Measurements from ENCODE around the gene GPATCH2. TPM values are rescaled to one million over a fixed set of nuclear protein-coding genes. Genes with fewer than 3 reads are reported as not detected.

Gene GPATCH2
- total RNA-seq, 1 experiment from 2014 or later: 11.3 TPM

- ChIA-PET RAD21 (ENCODE audit: low non-redundant PET in 1 of 2, low total read pairs in 2 of 2, uncharacterized antibody in 2 of 2, unreplicated experiment in 2 of 2) (no interaction called here), CTCF (no interaction called here), POLR2A (no interaction called here)
- Histone ChIP-seq H3K27ac (ENCODE audit: low read depth, low read length) (no peak overlapping the region), H3K9me3 (ENCODE audit: control insufficient read depth in 1 of 2, insufficient read depth in 1 of 2, low read depth in 1 of 2, low read length in 2 of 2) (no peaks in the 10 kb centered on the region), H3K36me3 (ENCODE audit: control insufficient read depth in 1 of 2, insufficient read depth in 2 of 2, low read length in 2 of 2) (peaks cover 0 to 4% of the 10 kb centered on the region in 2 experiments; a peak in 1 of 4 replicates), H3K4me1 (ENCODE audit: control insufficient read depth in 1 of 2, insufficient read depth in 2 of 2, low read length in 2 of 2) (no peaks in the 10 kb centered on the region), H3K9ac (ENCODE audit: low read length) (no peak overlapping the region), H3K4me2 (ENCODE audit: low read length) (no peak overlapping the region), H4K20me1 (ENCODE audit: insufficient read depth) (no peaks in the 10 kb centered on the region), H3K79me2 (ENCODE audit: insufficient read depth, low read length) (no peaks in the 10 kb centered on the region), H3K27me3 (ENCODE audit: insufficient read depth, low read length) (no peaks in the 10 kb centered on the region), H3K9me2 (ENCODE audit: insufficient read depth) (no peaks in the 10 kb centered on the region), H2AFZ (ENCODE audit: low read depth, low read length, poor library complexity, severe bottlenecking) (no peak overlapping the region), H3K4me3 (replicated peaks in 1 of 2; ENCODE audit: low read depth in 1 of 2, low read length in 2 of 2) (no peak overlapping the region)
- intact Hi-C loops (cut with micrococcal nuclease): no loop called here
- ATAC-seq: no peak
- DNase-seq (ENCODE audit: low read depth, low spot score): no peak
- no TSS peak for BruUV-seq (replicated peaks)
- TF ChIP-seq POLR2AphosphoS5 (IDR thresholded peaks at IDR 0.05; ENCODE audit: low read depth, low read length) (no peak), FOSL1 (IDR thresholded peaks at IDR 0.05; ENCODE audit: low read depth) (no peak), SP1 (IDR thresholded peaks at IDR 0.05; ENCODE audit: low read depth) (no peak), EGR1 (IDR thresholded peaks at IDR 0.05; ENCODE audit: low read depth) (no peak)
- TF ChIP-seq, protein P1, sequence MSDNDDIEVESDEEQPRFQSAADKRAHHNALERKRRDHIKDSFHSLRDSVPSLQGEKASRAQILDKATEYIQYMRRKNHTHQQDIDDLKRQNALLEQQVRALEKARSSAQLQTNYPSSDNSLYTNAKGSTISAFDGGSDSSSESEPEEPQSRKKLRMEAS (IDR thresholded peaks at IDR 0.05): no peak
These were observed 168.7 kb downstream of the GPATCH2 start for GRCh38 chr1:217462159-217462558.

- H3K27me3 ChIP-seq (ENCODE audit: insufficient read depth, low read length): no peaks in the 10 kb centered on the region
- DNase-seq (ENCODE audit: low read depth, low spot score) (no peak), ATAC-seq (no peak)
- no peak overlapping the region for H3K4me2 ChIP-seq (ENCODE audit: low read length)
- H2AFZ ChIP-seq (ENCODE audit: low read depth, low read length, poor library complexity, severe bottlenecking): no peak overlapping the region
- TF ChIP-seq SIN3A (IDR thresholded peaks at IDR 0.05; ENCODE audit: low read depth) (no peak), ZFX (IDR thresholded peaks at IDR 0.05) (no peak), EZH2 (IDR thresholded peaks at IDR 0.05) (no peak), TCF7L2 (IDR thresholded peaks at IDR 0.05; ENCODE audit: borderline replicate concordance, extremely low read depth, insufficient read depth, insufficient read length) (no peak)
- H3K4me1 ChIP-seq (ENCODE audit: control insufficient read depth in 1 of 2, insufficient read depth in 2 of 2, low read length in 2 of 2): no peaks in the 10 kb centered on the region
- H3K9ac ChIP-seq (ENCODE audit: low read length): no peak overlapping the region
- no peaks in the 10 kb centered on the region for H3K79me2 ChIP-seq (ENCODE audit: insufficient read depth, low read length)
- BruUV-seq (replicated peaks): no TSS peak
- H3K4me3 ChIP-seq (replicated peaks in 1 of 2; ENCODE audit: low read depth in 1 of 2, low read length in 2 of 2): no peak overlapping the region
- POLR2A ChIA-PET: no interaction called here
- H3K27ac ChIP-seq (ENCODE audit: low read depth, low read length): no peak overlapping the region
- no peaks in the 10 kb centered on the region for H4K20me1 ChIP-seq (ENCODE audit: insufficient read depth)
- H3K36me3 ChIP-seq (ENCODE audit: control insufficient read depth in 1 of 2, insufficient read depth in 2 of 2, low read length in 2 of 2): no peaks in the 10 kb centered on the region
- RAD21 ChIA-PET (ENCODE audit: low non-redundant PET in 1 of 2, low total read pairs in 2 of 2, uncharacterized antibody in 2 of 2, unreplicated experiment in 2 of 2): no interaction called here
- no peaks in the 10 kb centered on the region for H3K9me2 ChIP-seq (ENCODE audit: insufficient read depth)
- no peaks in the 10 kb centered on the region for H3K9me3 ChIP-seq (ENCODE audit: control insufficient read depth in 1 of 2, insufficient read depth in 1 of 2, low read depth in 1 of 2, low read length in 2 of 2)
- CTCF ChIA-PET: no interaction called here
- intact Hi-C loops (cut with micrococcal nuclease): no loop called here
These were observed 173.9 kb downstream of the GPATCH2 start for GRCh38 chr1:217457016-217457415.
